ENCODE data around the gene KLHDC8A.
"Not testable (repeated sequence)": the region's sequence is repeated elsewhere in the genome, so short reads cannot be mapped to it uniquely, and the experiment has no call there.

KLHDC8A gene

GRCh38 chr1:205370780-205371179 lies 14.1 kb upstream of the KLHDC8A start:
- no peak for FAIRE-seq

- no peak for FAIRE-seq
Measured at GRCh38 chr1:205369701-205370123, 13.0 kb upstream of the KLHDC8A start.

- no peak for FAIRE-seq
Measured at GRCh38 chr1:205368478-205368877, 11.8 kb upstream of the KLHDC8A start.

DNA sequence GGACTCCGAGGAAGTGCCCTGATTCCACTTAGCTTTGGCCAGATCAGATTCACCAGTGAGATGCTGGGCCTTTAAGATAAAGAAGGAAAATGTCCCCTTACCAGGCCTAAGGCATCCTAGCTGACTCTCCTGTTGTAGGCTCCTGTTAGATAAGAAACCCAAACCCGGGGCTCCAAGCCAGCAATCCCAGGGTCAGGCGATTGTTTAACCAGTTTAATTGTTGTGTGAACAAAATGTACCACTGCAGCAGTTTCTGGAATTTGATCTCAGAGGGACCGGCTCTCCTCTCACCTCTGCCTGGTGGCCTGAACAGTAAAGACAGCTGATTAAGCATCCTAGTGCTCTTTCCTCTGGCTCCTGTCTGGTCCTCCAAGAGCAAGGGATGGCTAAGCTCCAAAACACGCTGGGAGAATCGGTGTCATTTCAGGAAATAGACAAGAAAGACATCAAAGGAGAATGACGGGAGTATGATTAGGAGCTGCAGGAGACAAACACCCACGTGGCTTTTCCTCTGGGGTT lies 9.3 kb upstream of the KLHDC8A start:
- no peak for FAIRE-seq

DNA sequence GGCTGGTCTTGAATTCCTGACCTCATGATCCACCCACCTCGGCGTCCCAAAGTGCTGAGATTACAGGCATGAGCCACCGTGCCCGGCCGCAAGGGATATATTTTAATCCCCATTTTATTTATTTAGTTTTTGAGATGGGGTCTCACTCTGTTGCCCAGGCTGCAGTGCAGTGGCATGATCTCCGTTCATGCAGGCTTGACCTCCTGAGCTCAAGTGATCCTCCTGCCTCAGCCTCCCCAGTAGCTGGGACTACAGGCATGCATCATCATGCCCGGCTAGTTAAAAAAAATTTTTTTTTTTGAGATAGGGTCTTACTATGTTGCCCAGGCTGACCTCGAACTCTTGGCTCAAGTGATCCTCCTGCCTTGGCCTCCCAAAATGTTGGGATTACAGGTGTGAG lies 8.4 kb upstream of the KLHDC8A start:
- FAIRE-seq: not testable (repeated sequence)

DNA sequence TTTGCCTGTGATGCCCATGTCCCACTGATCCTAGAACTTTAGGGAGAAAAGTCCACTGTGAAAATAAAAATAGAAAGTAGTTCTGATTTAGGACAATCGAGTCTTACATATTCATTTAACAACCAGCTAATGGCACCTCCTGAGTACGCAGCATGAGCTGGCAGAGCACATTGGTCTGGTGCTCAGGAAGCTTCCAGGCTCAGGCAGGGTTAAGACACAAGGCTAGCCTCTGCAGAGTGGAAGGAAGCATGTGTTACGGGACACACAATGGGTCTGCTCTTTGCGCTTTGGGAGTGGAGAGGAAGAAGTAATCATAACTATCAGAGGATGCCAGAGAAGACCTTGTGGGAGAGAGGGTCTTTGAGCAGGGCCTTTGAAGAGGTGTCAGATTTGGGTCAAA lies 4.2 kb upstream of the KLHDC8A start:
- FAIRE-seq: no peak

DNA sequence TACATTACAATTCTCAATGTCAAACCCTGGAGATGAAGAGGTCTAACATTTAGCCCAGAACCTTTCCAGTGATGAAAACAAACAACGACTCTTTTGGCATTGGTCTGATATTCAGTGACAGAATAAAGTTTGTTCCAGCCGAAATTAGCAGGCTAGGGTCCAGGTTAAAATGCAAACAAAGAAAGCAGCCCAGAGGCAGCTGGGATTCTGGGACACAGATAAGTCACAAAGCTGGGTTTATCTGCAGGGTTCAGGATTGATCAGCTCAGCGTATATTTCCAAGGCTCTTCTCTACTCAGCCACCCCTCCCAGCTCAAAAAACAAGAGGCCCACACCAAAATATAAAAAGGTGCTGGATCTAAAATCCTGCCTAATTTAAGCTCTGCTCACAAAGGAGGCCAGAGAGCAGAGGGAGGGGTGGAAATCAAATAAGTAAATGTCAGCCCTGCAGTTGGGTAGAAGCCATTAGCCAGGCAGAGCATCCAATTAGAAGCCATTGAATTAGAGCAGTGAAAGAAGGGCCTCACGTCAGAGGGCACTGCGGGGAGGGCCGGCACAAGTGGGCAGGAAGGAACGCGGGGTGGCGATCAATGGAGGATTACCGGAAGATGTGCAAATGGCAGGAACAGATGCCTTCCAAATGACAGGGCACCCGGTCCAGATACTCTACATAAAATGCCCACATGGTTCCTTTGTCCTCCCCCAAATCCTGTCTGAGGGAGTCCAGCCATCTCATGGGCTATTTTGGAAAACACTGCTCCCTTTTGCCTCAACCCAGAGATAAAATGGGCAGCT lies 3.2 kb upstream of the KLHDC8A start:
- no peak for FAIRE-seq

GRCh38 chr1:205358579-205358978 lies 1.9 kb upstream of the KLHDC8A start:
- FAIRE-seq: no peak

DNA sequence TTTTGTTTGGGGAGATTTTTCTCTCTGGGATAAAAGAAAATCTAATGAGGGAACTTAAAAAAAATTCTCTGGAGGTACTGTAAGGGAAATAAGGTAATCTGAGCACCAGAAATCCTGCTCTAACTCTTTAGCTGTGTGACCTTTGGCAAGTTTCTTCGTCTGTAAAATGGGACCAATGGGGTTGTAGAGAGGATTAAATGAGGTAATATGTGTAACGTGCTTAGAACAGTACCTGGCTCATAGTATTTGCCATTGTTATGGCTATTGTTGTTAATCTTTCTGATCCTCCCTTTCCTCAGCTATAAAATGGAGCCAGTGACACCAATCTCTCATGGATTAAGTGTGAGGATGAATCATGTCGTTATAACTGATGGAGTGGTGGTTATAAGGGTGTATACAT lies 845 bp upstream of the KLHDC8A start:
- FAIRE-seq: no peak

DNA sequence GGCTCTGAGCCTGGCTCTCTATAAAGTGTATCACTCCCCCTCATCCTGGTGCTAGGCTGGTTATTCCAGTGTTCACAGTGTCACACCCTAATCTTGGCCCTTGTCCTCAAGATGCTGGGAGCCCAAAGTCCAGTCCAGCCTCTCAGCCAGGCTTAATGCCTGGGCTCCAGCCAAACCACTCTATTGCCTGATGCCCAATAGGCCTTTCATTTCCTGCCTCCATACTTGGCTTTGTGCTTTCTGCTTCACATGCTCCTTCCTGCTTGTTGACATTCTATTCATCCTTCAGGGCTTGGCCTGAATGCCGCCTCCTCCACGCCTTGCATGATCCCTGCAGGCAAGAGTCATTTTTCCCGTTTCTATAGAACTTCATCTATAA lies 1.7 kb downstream of the KLHDC8A start:
- FAIRE-seq: no peak

DNA sequence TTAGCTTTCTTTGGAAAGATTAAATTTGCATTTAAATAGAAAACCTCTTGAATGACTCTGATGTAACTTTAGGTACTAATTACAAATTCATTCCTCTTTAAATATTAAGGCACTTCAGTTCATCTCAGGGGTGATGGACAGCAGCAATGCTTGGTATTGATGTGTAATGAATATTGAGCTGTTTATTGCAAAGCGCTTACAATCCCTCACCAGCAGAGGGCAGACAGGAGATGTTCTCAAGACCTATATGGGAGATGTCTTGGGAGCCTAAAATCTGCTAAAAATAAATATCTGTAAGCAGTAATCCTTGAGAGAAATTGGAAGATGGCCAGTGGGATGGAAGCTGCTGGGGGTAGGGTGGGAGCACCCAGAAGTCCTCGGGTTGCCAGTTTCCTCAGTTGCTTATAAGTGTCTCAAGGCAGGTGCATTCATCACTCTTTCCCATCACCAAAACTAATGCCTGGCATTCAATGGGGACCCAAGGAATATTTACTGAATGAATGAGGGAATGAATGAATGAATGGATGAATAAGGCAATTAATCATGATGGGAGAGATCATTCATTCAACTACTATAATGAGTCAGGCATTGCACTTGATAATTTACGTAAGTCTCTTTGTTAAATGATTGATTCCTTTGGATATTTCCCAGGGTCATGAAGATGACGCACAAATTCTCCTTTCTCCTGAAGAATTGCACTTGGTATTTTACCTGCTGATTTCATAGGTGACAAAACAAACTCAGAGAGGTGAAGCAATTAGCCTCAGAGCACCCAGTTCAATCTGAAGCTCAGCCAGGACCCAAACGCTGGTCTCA lies 2.3 kb downstream of the KLHDC8A start:
- peak; percentile 60 for FAIRE-seq

DNA sequence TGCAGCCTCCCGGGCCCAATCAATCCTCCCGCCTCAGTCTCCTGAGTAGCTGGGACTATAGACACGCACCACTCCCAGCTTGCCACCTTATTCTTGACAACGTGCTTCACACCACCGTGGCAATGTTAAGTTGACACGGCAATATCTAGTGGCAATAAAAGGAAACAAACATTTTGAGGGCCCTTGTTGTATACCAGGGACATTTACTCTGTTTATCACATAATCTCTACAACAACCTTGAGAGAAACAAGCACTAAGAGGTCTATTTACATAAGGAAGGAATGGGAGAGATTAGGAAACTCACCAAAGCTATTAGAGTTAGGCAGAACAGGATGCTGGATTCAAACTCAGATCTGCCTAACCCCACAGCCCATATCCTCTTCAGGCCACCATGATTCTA lies 3.1 kb downstream of the KLHDC8A start:
- no peak for FAIRE-seq

GRCh38 chr1:205353191-205353590 lies 3.5 kb downstream of the KLHDC8A start:
- no peak for FAIRE-seq

DNA sequence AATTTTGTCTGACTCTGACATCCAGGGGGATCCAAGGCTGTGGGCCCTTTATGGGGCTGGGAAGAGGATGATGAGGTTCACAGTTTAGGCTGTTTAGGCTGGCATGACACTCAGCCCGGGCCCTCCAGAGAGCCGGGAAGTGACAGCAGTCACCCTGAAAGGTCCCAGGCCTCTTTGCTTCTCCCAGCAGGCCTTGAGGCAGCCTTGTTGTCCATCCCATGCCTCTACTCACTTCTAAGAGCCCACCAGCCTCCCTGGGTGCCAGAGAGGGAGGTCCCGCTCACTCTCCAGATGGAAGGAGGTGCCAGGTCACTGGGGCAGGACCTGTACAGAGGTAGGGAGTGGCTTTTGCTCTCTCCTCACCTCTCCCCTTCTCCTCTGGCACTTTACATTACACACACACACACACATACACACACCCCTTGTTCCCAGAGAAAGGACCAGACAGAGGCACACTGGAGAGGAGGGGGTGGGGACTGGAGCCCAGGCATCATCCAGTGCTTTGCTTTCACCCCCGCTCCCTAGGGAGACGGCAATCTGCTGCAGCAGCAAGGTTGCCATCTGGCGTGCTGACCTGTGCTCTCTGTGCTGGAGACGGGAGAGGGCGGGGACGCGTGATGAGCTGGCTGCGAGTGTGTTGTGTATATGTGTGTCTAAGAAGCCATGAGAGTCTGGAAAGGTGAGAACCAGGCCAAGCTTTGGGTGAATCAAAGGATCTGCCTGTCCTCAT lies 4.6 kb downstream of the KLHDC8A start:
- no peak for FAIRE-seq

DNA sequence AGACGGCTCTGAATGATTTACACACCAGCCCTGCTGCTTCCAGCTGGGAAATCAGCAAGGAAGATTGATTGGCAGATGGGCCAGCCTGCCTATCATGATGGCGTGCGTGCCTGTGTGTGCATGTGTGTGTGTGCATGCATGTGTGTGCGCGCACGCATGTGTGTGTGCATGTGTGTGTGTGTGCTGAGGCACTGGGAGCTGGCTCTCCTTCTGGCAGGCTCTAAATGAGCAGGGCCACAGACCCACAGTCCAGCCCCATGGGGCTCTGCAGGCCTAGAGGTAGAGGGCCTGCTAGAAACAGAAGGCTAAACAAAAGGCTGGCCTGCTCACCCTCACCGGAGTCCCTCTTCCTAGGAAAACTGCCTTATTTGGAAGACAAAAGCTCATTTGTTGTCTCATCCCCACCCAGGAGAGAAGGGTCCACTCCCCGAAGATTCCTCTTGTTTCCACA lies 6.0 kb downstream of the KLHDC8A start:
- FAIRE-seq: no peak

DNA sequence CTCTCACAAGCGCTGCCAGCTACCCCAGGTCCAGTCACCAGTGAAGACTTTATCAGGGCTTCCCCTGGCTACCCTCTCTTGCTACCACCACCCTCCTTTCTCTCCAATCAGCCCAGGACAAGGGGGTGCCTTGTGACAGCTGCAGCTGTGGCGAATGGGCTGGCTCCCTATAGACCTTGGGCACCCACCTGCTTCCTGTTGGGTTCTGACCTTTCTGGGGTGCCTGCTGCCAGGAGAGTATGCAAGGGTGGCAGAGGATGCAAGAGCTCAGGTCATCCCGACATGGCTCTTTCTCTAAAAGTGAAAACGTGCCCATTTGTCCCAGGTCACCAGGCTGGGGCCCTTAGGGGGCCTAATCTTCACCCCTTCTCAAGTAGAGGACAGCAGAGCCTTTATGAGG lies 6.6 kb downstream of the KLHDC8A start:
- FAIRE-seq: no peak

GRCh38 chr1:205348554-205349487 lies 7.9 kb downstream of the KLHDC8A start:
- FAIRE-seq: no peak

- FAIRE-seq: no peak
Measured at GRCh38 chr1:205346956-205347574, 9.7 kb downstream of the KLHDC8A start.

- FAIRE-seq: no peak
Measured at GRCh38 chr1:205345761-205346160, 11.0 kb downstream of the KLHDC8A start.

- FAIRE-seq: no peak
Measured at GRCh38 chr1:205344066-205344928, 12.4 kb downstream of the KLHDC8A start.

All from A204.1 (cell line).